Ureter (tissue), 1 donor: Measurements from ENCODE around the gene KLHL30. TPM values are rescaled to one million over a fixed set of nuclear protein-coding genes. Genes with fewer than 3 reads are reported as not detected.

ENCODE experiments used
- DNase-seq: peaks from one replicate; pipeline ENCODE4 v3.0.0-alpha.2; 2020; ENCODE audit warnings: low spot score
- total RNA-seq: library from RNA; stranded (reverse); gene quantifications from one replicate; pipeline ENCODE4 v1.2.4, GENCODE V29; 2023
- donor health status: DM: yes; HTN: yes; CAD: no.

The KLHL30 gene
- total RNA-seq, 1 donor from 2014 or later = 2.2 TPM

DNA sequence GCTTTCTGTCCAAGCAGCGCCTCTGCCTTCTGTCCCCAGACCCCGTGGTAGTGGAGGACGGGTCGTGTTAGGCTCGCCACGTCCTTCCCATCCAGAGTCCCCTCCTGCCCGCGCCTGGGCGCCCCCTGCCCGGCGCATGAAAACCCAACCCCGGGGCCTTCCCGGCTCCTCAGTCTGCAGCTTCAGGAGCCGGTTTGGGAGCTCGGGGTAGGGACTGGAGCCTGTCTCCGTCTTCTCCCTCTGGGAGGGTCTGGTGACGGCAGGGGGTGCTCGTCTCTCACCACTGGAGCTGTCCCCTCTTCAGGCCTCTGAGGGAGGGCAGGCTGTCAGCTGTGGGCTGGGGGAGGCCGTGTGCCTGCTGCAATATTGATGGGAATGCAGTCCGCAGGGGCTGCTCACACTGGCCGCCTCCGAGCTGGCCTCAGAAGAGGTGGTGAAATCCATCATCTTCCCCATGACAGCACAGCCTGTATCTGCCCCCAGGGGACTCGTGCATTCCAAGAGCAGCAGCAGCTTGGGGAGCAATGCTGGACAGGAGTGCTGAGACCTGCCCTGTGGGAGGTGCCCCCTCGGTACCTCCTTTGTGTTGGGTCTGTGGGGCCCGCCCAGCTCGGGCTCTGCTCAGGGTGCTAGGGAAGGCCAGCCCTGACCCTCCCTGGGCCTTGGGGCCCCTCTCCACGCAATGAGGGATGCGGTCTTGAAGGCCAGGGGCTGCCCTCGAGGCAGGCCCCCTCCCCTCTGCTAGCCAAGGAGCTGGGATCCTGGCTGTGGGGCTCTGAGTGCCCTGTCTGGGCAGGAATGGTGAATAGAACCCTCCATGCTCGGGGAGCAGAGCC lies 17.8 kb upstream of the KLHL30 start:
- no peak for DNase-seq

DNA sequence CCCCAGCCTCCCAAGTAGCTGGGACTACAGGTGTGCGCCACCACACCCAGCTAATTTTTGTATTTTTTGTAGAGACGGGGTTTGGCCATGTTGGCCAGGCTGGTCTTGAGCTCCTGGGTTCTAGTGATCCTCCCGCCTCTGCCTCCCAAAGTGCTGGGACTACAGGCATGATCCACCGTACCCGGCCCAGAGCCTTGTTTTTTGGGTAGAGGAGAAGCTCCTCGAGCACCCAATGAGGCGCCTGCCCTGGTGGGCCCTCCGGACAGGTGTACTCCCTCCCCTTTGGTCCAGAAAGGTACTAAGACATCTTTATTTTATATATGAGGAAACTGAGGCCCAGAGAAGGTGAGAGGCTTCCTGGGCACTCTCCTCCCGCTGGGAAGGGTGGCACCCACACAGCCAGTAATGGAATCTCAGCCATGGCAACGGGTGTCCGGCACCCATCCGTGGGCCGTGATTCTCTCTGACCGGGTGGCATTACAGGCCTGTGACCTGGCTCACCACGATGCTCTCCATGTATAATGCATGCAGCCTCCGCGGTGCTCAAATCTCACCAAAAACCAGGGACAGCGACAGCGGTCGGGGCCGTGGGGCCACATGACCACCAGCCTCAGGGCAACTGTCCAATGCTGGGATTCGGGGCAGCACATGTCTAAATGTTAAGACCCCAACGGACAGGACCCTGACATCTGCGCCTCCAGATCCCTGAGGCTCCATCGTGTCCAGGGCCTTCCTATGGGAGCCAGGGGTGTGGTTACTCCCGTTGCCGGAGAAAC lies 16.8 kb upstream of the KLHL30 start:
- no peak for DNase-seq

DNA sequence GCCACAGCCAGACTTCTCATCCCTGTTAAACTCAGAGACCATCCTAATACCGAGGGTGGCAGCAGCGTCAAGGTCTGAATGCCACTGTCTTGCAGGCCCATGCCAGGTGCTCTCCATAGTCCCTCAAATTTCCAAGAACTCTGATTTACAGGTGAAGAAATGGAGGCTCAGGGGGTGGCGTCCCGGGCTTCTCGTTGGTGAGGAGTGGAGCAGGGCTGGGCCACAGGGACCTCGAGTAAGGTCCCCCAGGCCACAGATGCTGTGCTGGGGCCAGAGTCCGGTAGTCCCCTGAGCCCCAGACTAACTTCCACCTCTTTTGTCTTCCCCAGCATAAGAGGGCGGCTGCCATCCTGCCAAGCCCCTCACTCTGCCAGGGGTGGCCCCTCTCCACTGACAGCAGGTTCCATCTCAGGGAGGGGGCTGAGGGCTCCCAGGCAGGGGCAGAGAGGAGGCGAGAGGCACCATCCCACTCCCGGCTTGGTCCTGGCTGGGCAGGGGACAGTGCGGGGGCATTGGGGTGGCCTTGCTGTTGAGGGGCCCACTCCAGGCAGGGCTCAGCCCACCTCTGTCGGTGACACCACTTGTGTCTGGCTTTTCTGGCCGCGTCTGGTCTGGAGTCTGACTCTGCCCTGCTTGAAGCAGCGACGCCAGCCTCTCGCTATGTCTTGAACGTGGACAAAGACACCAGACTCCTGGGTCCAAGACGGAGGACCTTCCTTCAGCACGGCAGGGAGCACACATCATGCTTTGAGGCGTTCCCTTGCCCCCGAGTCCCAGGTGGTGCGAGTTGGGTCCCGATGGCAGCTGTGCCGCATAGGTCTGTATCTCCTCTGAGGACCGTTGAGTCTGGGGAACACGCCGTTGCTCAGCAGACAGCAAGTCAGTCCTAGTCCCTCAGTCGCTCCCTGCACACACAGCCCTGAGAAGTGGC lies 15.9 kb upstream of the KLHL30 start:
- DNase-seq = no peak

DNA sequence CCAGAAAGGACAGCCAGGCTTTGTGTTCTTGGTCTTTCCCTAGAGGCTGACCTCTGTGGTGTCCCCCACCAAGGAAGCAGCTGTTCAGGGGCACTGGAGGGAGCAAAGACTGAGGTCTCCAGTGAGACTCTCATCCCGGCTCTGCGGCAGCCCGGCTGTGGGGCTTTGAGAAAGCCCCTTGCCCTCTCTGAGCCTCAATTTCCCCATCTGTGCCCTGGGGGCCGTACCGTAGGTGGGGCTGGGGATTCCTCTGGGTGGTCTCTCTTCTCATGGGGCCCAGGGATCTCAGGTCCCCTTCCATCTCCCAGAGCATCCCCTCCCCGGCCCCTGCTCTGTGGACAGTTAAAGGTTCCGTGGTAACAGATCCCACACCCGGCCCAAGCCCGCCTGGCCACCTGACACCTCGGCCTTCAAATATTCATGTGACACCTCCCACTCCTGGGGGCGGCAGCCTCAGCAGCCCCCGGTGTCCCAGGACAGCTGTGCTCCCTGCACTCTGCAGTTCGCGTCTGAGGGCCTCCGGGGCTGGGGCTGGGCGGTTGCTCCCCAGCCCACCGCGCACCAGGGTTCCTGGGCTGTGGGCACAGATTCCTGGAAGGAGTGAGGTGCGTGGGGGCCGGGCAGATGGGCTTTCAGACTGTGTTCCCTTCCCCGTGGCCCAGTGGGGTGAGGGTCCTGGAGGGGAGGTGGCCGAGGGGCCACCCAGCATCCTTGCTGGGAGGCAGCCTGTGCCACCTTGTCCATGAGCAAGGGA lies 15.1 kb upstream of the KLHL30 start:
- no peak for DNase-seq

DNA sequence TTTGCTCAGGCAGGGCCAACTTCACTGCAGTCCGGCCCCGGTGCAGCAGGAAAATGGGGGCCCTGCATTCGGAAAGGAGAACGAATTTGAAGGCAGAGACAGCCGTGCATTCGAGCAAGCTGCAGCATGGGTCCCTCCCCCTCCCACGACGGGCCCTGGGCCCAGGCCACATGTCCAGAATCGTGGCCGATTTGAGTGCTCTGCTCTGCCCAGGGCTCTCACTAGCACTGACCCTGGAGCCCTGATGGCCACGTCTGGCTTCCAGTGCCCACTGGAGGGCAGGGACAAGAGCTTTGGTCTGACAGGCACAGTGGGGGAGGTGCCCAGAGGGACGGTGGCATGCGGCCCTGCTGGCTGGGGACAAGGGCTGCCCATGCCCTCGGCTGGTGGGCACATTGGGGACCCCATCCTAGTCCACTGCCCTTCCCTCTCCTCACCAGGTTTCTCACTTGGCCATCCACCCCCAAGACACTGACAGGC lies 14.4 kb upstream of the KLHL30 start:
- DNase-seq = no peak

DNA sequence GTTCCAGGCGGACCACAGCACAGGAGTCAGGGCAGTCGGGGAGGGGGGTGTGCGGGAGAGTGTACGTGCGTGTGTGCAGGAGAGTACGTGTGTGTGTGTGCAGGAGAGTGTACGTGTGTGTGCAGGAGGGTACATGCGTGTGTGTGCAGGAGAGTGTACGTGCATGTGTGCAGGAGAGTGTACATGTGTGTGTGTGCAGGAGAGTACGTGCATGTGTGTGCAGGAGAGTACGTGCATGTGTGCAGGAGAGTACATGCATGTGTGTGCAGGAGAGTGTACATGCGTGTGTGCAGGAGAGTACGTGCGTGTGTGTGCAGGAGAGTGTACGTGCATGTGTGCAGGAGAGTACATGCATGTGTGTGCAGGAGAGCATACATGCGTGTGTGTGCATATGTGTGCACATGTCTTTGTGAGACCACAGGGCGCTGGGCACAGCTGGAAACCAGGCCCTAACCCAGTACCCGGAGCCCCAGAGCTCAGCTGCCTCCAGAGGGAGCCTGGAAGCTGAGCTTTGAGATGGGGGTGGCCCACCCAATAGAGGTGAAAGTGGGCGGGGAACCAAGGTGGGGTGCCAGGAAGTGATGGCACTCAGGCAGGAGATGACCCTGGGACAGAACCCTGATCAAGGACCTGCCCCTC lies 13.9 kb upstream of the KLHL30 start:
- no peak for DNase-seq

DNA sequence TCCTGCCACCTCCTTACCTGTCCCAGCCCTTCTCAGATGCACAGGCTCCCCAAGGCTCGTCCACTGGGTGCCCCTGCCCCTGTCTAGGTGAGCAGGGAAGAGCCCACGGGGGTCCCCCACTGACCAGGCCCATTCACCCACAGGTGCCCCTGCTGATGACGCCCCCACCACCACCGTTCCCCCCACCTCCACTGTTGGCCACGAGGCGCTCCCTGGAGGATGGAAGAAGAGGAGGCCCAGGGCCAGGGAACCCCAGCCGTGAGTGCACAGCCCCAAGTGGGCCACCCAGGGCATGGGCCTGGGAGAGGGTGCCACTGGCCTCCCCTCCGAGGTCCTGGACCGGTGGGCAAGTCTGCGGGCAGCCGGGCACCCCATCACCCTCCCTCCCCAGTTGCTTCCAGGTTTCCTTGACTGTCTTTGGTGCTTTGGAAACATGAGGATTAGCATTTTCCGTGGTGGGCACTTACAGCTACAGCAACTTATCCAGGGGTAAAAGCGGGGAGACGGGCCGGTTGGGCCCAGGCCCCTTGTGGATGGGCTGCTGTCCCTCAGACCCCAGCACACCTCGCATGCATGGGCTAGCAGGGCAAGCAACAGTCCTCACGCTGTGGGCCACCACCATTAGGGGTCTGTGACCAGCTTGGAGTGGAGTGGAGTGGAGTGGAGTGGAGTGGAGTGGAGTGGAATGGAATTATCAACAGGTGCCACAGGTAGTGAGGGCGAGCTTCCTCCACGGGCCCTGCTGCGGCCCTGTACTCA lies 13.2 kb upstream of the KLHL30 start:
- no peak for DNase-seq

DNA sequence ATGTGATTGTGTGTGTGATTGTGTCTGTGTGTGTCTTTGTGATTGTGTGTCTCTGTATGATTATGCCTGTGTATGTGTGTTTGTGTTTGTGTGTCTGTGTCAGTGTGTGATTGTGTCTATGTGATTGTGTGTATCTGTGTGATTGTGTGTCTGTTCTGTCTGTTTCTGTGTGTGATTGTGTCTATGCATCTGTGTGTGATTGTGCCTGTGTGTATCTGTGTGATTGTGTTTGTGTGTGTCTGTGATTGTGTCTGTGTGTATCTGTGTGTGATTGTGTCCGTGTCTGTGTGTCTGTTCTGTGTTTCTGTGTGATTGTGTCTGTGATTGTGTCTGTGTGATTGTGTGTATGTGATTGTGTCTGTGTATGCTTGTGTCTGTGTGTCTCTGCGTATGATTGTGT lies 12.1 kb upstream of the KLHL30 start:
- DNase-seq = no peak

DNA sequence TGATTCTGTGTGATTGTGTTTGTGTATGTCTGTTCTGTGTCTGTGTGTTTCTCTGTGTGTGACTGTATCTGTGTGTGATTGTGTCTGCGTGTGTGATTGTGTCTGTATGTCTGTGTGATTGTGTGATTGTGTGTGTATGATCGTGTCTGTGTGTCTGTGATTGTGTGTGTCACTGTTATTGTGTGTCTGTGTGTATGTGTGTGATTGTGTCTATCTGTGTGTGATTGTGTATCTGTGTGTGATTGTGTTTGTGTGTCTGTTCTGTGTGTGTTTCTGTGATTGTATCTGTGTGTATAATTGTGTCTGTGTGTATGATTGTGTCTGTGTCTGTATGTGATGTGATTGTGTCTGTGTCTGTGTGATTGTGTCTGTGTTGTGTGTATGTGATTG lies 11.7 kb upstream of the KLHL30 start:
- no peak for DNase-seq

DNA sequence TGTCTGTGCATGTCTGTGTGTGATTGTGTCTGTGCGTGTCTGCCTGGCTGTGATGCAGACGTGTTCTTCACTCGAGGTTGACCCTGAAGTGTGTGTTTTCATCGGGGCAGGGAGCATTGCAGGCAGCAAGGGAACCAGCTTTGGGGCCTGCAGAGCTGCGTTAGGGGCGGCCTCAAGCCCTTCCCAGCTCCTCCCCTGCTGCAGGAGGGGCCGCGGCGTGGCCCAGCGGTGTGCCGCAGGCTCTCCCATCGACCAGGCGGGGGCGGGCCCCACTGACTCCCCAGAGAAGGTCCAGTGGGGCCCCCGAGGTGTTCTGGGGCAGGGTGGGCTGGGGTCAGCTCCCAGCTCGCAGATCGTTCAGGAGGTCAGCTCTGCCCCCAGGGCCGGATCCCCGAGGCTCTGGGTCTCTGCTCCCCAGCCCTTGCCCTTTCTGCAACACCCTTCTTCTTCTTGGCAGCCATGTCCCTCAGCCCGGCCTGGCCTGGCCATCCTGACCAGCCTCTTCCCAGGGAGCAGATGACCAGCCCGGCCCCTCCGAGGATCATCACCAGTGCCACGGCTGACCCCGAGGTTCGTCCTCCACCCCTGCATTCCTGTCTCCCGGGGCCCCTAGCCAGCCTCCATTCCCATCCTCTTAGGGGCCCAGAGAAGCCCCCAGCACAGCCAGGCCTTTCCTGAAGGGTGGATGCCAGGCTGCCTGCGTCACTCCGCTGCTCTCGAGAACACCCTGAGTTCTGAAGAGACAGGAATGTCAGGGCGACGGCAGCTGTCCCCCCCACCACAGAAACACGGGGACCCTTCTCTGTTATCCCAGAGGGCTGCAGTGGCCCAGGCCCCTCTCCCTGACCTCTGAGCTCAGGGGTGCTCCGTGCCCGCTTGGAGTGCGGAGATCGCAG lies 11.1 kb upstream of the KLHL30 start:
- DNase-seq = peak; percentile 65

DNA sequence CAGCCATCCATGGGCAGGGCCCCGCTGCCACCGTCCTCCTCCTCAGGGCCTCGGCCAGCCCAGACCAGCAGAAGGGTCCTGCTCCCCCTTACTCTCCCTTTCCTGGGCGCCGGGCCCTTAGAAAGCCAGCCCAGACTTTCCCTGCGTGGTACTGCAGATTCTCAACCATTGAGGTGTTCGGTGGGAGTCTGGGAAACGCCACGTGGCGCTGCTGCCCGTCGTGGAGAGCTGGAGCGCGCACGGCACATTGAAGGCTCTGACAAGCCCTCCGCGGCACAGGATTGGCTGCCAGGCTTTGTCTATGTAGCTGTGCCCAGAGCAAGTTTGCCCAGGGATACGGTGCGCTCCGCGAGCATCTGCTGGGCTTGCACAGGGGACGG lies 10.4 kb upstream of the KLHL30 start:
- no peak for DNase-seq

DNA sequence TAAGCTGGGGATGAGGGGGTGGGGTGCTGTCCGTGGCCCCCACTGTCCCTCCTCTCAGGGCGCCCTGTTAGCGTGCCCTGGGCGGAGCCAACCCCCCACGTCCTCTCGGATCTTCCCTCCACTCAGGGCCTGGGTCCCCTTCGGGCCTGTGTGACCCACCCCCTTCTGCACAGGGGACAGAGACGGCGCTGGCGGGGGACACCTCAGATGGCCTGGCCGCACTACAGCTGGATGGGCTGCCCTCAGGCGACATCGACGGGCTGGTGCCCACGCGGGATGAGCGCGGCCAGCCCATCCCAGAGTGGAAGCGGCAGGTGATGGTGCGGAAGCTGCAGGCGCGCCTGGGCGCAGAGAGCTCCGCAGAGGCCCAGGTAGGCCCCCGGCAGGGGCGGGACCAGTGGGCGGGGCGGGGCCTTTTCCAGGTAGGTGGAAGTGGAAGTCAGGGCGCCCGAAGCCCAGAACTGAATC lies 9.9 kb upstream of the KLHL30 start:
- no peak for DNase-seq

DNA sequence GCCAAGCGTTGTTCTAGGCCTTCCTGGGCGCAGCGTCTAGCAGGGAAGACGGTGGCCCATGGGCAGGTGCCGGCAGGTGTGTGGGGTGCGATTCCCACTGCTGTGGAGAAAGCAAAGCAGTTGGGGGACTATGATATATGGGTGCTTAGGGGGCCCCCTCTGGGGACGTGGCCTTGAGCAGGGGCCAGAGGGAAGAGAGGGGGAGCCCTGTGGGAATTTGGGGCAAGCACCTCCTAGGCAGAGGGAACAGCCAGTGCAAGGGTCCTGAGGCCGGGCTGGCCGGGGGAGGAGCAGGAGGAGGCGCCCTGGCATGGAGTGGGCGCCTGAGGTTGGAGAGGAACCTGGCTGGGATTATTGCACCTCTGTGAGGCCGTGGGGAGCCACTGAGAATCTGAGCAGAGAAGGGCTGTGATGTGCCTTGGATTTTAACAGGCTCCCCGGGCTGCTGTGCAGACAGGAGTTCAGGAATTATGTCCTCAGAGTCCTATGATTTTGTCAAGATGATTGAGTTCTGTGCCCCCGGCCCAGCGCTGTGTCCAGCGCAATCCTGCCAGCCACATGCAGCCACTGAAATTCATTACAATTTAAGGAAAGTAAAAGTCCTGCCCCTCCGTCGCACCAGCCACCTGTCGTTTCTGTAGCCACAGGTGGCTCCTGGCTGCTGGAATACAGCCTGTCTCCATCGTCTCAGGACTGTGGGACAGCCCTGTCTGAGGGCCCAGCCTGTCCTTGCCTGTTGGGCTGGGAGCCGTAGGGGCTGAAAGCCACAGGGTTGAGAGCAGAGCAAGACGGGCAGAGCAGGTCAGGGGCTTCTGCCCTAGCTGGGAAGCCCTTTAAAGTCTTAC lies 9.1 kb upstream of the KLHL30 start:
- DNase-seq = no peak

DNA sequence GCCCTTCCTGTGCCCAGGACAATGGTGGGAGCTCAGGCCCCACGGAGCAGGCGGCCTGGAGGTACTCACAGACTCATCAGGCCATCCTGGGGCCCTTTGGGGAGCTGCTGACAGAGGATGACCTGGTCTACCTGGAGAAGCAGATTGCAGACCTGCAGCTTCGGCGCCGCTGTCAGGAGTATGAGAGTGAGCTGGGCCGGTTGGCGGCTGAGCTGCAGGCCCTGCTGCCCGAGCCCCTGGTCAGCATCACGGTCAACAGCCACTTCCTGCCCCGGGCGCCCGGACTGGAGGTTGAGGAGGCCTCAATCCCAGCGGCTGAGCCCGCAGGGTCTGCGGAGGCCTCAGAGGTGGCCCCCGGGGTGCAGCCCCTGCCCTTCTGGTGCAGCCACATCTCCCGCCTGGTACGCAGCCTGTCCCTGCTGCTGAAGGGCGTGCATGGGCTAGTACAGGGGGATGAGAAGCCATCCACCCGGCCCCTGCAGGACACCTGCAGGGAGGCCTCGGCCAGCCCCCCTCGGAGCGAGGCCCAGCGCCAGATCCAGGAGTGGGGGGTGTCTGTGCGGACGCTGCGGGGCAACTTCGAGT lies 8.3 kb upstream of the KLHL30 start:
- DNase-seq = no peak

DNA sequence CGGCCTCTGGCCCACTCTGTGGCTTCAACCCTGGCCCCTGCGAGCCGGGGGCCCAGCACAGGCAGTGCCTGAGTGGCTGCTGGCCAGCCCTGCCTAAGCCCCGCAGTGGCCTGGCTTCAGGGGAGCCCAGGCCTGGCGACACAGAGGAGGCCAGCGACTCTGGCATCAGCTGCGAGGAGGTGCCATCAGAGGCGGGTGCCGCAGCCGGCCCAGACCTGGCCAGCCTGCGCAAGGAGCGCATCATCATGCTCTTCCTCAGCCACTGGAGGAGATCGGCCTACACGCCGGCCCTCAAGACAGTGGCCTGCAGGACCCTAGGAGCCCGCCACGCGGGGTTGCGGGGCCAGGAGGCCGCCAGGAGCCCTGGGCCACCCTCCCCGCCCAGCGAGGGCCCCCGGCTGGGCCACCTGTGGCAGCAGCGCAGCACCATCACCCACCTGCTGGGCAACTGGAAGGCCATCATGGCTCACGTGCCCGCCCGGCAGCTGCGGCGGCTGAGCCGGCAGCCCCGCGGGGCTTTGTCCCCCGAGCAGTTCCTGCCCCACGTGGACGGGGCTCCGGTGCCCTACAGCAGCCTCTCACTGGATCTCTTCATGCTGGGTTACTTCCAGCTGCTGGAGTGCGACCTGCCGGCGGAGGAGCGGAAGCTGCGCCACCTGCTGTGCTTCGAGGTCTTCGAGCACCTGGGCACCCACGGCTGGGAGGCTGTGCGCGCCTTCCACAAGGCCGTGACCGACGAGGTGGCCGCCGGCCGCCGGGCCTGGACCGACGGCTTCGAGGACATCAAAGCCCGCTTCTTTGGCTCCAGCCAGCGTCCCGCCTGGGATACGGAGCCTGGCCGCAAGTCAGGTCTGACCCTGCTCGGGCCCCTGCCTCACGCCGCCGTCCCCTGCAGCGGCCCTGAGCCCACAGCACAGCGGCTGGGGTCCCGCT lies 7.5 kb upstream of the KLHL30 start:
- no peak for DNase-seq

DNA sequence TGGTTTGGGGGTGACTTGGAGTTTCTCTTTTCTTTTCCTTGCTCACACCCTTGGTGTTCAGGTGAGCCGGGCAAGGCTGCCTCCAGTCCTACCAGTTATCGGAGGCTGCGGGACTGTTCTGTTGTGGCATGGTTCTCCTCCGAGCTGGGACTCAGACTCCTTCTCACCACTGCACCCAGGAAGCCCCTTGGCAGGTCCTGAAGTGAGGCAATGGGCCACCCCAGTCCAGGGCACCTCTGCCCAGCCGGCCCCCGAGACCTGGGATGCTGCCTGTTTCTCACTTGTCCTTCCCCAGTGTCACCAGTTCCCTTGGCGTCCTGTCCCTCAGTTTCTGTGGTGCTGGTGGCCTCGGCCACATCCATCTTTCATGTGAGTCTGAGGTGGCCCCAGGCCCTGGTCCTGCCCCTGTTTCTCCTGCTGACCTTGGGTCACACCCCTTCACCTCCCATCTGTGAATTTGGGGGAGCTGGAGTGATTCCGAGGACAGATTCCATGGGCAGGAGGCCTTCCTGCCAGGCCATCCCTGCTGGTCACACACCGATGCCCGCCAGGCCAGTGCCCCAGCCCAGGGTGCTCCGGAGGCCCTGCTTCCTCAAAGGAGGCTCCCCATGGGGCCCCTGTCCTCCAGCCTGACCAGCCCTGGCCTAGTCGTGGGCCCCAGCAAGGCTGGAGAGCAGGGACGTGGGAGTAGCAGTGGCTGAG lies 6.6 kb upstream of the KLHL30 start:
- no peak for DNase-seq
